Upper lobe of left lung (tissue), 4 donors: ENCODE data around the gene C1orf226.

ENCODE experiments used
- EP300 ChIP-seq, 4 donors: sonication (generic); formaldehyde crosslinking; IDR thresholded peaks; one replicate each; pipeline ENCODE4 v1.5.1; 2017; ENCODE audit warnings: antibody characterized with exemption in 4 of 4, control low read depth in 2 of 4
- POLR2A ChIP-seq, 4 donors: fragments of 450-650 bp; IDR thresholded peaks; one replicate each; pipeline ENCODE4 v1.5.1; 2016 to 2017; ENCODE audit warnings: antibody characterized with exemption in 4 of 4, mild to moderate bottlenecking in 2 of 4
- POLR2AphosphoS5 ChIP-seq, 2 donors: sonication (generic); formaldehyde crosslinking; IDR thresholded peaks; one replicate each; pipeline ENCODE4 v1.5.1; 2017; ENCODE audit warnings: antibody characterized with exemption in 2 of 2
- TF ChIP-seq, protein P1 (sequence below), 6 experiments: fragments of 450-650 bp in 4 of 6; fragments of 200-600 bp in 2 of 6; sonication (generic) in 2 of 6; IDR thresholded peaks; one replicate each; pipeline ENCODE4 v1.5.1; 2016 to 2019; ENCODE audit warnings: antibody characterized with exemption in 6 of 6

DNA sequence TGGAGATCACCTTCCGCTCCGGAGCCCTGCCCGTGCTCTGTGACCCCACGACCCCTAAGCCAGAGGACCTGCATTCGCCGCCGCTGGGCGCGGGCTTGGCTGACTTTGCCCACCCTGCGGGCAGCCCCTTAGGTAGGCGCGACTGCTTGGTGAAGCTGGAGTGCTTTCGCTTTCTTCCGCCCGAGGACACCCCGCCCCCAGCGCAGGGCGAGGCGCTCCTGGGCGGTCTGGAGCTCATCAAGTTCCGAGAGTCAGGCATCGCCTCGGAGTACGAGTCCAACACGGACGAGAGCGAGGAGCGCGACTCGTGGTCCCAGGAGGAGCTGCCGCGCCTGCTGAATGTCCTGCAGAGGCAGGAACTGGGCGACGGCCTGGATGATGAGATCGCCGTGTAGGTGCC, 14.5 kb upstream of the C1orf226 start:
- no peak for TF ChIP-seq POLR2AphosphoS5 (IDR thresholded peaks at IDR 0.05)
- TF ChIP-seq POLR2A (IDR thresholded peaks at IDR 0.05): no peak
- TF ChIP-seq, protein P1, sequence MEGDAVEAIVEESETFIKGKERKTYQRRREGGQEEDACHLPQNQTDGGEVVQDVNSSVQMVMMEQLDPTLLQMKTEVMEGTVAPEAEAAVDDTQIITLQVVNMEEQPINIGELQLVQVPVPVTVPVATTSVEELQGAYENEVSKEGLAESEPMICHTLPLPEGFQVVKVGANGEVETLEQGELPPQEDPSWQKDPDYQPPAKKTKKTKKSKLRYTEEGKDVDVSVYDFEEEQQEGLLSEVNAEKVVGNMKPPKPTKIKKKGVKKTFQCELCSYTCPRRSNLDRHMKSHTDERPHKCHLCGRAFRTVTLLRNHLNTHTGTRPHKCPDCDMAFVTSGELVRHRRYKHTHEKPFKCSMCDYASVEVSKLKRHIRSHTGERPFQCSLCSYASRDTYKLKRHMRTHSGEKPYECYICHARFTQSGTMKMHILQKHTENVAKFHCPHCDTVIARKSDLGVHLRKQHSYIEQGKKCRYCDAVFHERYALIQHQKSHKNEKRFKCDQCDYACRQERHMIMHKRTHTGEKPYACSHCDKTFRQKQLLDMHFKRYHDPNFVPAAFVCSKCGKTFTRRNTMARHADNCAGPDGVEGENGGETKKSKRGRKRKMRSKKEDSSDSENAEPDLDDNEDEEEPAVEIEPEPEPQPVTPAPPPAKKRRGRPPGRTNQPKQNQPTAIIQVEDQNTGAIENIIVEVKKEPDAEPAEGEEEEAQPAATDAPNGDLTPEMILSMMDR (IDR thresholded peaks at IDR 0.05): no peak
- no peak for TF ChIP-seq EP300 (IDR thresholded peaks at IDR 0.05)
